Dendritic cell treated with granulocyte-macrophage colony-stimulating factor and Interleukin-4, amounts not matched to agents 40 ng/mL and 50 ng/mL, for 4 days (primary cell): Measurements from ENCODE around the gene SLC44A4.
A peak's percentile ranks its signal among the peaks of the same experiment; 100 is the strongest.
"Not testable (repeated sequence)": the region's sequence is repeated elsewhere in the genome, so short reads cannot be mapped to it uniquely, and the experiment has no call there.

Experiments used
- H3K27ac Mint-ChIP-seq: one replicate; pipeline ENCODE4 v1.8.0; 2022; ENCODE audit warnings: mild to moderate bottlenecking, mixed read lengths
- H3K27me3 Mint-ChIP-seq: one replicate; pipeline ENCODE4 v1.8.0; 2022; ENCODE audit warnings: mild to moderate bottlenecking, mixed read lengths
- H3K36me3 Mint-ChIP-seq: one replicate; pipeline ENCODE4 v1.8.0; 2022; ENCODE audit warnings: low read depth, mixed read lengths
- H3K4me1 Mint-ChIP-seq: one replicate; pipeline ENCODE4 v1.8.0; 2022; ENCODE audit warnings: low read depth, mixed read lengths
- H3K4me3 Mint-ChIP-seq: one replicate; pipeline ENCODE4 v1.8.0; 2022; ENCODE audit warnings: mild to moderate bottlenecking, moderate library complexity, mixed read lengths
- H3K9me3 Mint-ChIP-seq: one replicate; pipeline ENCODE4 v1.8.0; 2022; ENCODE audit warnings: mixed read lengths
- intact Hi-C: fragments of 100-400 bp; cut with micrococcal nuclease; formaldehyde crosslinking; loops from one replicate; pipeline ENCODE4 v1.15.0; 2022

The SLC44A4 gene

DNA sequence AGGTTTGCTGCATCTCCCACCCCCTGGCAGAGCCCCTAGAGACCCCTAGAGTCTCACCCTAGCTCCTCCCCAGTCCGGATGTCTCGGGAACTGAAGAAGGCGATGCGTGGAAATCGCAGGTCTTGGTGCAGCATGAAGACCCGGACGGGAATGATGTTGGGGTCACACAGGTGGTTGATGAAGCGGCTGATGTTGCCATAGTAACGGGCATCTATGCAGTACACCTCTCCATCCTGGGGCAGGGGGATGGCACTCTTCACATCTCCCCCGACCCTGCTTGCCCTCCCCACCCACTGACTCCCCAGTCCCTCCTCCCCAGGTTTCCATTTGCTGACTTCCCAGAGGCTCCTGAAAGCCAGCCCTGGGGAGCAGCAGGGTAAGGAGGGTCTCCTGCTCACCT lies 1.8 kb upstream of the SLC44A4 start:
- intact Hi-C loops: no loop called here
- Mint-ChIP-seq H3K27ac (no peak overlapping the region), H3K4me3 (no peak overlapping the region), H3K27me3 (no peaks in the 10 kb centered on the region), H3K9me3 (no peaks in the 10 kb centered on the region), H3K36me3 (peaks cover 65% of the 10 kb centered on the region), H3K4me1 (no peaks in the 10 kb centered on the region)

DNA sequence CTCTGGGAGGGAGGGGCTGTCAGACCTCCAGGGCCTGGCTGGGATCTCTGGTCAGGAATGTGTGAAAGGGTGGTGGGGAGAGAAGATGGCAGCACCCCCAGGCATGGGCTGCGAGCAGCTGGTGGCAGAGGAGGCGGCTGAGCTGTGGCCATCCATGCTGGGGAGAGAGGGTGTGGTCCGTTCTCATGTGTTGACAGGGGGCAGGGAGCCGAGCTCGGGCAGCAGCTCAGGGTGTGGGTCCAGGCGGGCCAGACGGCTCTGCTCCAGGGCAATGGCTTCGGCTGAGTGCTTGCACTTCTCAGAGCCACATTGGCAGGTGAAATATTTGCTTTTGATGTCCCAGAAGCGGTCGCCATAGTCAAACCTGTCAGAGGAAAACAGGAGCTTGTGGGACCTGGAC lies 1.1 kb upstream of the SLC44A4 start:
- Mint-ChIP-seq H3K4me3 (no peak overlapping the region), H3K36me3 (peaks cover 58% of the 10 kb centered on the region), H3K9me3 (no peaks in the 10 kb centered on the region), H3K27me3 (peaks cover under 1% of the 10 kb centered on the region), H3K4me1 (peaks cover under 1% of the 10 kb centered on the region), H3K27ac (peak overlapping the region; percentile 43)
- intact Hi-C loops: no loop called here

DNA sequence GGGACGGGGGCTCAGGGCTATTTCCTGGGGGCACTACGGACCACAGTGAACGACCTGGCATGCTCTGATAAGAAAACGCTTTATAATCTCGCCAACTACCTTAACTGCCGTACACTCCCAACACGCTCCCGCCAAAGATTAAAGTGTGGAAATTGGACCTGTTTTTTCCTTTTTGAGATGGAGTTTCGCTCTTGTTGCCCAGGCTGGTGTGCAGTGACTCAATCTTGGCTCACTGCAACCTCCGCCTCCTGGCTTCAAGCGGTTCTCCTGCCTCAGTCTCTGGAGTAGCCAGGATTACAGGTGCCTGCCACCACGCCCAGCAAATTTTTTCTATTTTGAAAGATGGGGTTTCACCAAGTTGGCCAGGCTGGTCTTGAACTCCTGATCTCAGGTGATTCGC lies 346 bp upstream of the SLC44A4 start:
- Mint-ChIP-seq H3K9me3 (no peaks in the 10 kb centered on the region), H3K36me3 (peaks cover 50% of the 10 kb centered on the region), H3K27ac (peak overlapping the region; percentile 43)

DNA sequence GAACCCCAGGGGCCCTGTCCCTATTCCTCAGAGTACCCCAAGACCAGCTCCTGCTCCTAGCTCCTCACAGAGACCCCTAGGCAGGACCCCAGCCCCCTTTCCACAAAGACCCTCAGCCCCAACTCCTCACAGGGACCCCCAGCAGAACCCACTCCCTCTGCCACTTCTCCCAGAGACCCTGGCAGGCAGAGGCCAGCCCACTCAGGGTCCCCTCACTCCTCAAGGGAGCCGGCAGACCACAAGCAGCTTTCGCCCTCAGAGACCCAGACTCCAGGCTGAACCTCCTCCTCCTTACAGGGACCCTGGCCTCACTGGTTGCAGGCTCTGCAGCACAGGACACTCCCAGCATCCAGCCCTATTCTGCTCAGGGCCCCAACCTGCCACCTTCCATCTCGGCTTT lies 575 bp downstream of the SLC44A4 start:
- Mint-ChIP-seq H3K36me3 (peaks cover 41% of the 10 kb centered on the region), H3K9me3 (no peaks in the 10 kb centered on the region), H3K27me3 (peaks cover 5% of the 10 kb centered on the region), H3K4me1 (peaks cover 9% of the 10 kb centered on the region), H3K27ac (peak overlapping the region; percentile 40), H3K4me3 (no peak overlapping the region)
- intact Hi-C loops: no loop called here

More for the DNA sequence above, 346 bp upstream of the SLC44A4 start:
- Mint-ChIP-seq H3K27me3 (peaks cover 5% of the 10 kb centered on the region), H3K4me1 (peaks cover 8% of the 10 kb centered on the region), H3K4me3 (no peak overlapping the region)
- intact Hi-C loops: no loop called here

- peaks cover 36% of the 10 kb centered on the region for H3K36me3 Mint-ChIP-seq
- peaks cover 5% of the 10 kb centered on the region for H3K27me3 Mint-ChIP-seq
- intact Hi-C loops: no loop called here
- no peak overlapping the region for H3K4me3 Mint-ChIP-seq
- H3K27ac Mint-ChIP-seq: peak overlapping the region; percentile 40
- H3K4me1 Mint-ChIP-seq: peaks cover 9% of the 10 kb centered on the region
- H3K9me3 Mint-ChIP-seq: no peaks in the 10 kb centered on the region
Observed at GRCh38 chr6:31877651-31878161, 1.1 kb downstream of the SLC44A4 start.

- peaks cover 5% of the 10 kb centered on the region for H3K27me3 Mint-ChIP-seq
- intact Hi-C loops: no loop called here
- H3K9me3 Mint-ChIP-seq: no peaks in the 10 kb centered on the region
- no peak overlapping the region for H3K4me3 Mint-ChIP-seq
- H3K36me3 Mint-ChIP-seq: peaks cover 31% of the 10 kb centered on the region
- peaks cover 9% of the 10 kb centered on the region for H3K4me1 Mint-ChIP-seq
- H3K27ac Mint-ChIP-seq: no peak overlapping the region
Observed at GRCh38 chr6:31877125-31877650, 1.6 kb downstream of the SLC44A4 start.

DNA sequence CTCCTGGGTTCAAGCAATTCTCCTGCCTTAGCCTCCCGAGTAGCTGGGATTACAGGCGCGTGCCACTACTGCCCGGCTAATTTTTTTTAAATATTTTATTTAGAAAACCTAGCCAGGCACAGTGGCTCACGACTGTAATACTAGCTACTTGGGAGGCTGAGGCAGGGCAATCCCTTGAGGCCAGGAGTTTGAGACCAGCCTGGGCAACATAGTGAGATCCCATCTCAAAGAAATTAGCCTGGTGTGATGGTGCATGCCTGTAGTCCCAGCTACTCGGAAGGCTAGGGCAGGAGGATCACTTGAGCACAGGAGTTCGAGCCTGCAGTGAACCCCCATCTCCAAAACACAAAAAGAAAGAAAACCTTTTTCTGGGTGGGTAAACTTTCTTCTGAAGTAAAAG lies 2.4 kb downstream of the SLC44A4 start:
- no peaks in the 10 kb centered on the region for H3K9me3 Mint-ChIP-seq
- H3K27ac Mint-ChIP-seq: no peak overlapping the region
- no peak overlapping the region for H3K4me3 Mint-ChIP-seq
- peaks cover 9% of the 10 kb centered on the region for H3K27me3 Mint-ChIP-seq
- intact Hi-C loops: no loop called here
- peaks cover 9% of the 10 kb centered on the region for H3K4me1 Mint-ChIP-seq
- H3K36me3 Mint-ChIP-seq: peaks cover 22% of the 10 kb centered on the region

- Mint-ChIP-seq H3K4me3 (no peak overlapping the region), H3K9me3 (no peaks in the 10 kb centered on the region), H3K4me1 (peaks cover 9% of the 10 kb centered on the region), H3K36me3 (peaks cover 18% of the 10 kb centered on the region), H3K27me3 (peaks cover 11% of the 10 kb centered on the region), H3K27ac (no peak overlapping the region)
- intact Hi-C loops: no loop called here
Observed at GRCh38 chr6:31875877-31876276, 2.9 kb downstream of the SLC44A4 start.

DNA sequence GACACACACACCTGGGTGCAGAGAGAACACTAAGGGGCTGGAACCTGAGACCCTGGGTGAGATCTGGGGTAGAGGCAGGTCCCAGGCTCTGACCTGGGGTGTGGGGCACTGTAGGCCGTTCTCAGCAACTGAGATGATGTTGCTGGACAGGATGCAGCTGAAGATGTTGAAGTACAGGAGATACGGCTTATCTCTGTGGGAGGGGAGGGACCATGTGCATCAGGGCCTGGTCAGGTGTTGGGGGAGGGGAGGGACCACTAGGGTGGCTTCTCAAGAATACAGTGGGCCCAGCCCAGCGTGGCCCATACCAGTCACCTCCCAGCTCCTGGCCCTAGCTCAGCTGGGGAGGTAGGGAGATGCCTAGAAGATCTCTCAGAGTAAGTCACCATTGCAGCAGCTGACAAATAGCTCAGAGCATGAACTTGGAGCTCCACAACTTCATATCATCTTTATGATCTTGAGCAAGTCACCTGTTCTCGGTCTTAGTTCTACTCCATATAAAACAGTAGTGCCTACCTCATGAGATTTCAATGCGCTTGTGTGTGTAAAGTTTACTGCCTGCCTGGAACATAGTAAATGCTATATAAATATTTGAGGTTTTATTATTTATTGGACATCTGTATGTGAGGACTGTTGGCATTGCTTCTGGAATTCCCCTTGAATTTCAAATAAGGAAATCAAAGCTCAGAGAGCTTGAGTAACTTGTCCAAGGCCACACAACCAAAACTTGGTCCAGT lies 3.8 kb downstream of the SLC44A4 start:
- Mint-ChIP-seq H3K9me3 (no peaks in the 10 kb centered on the region), H3K4me1 (peaks cover 9% of the 10 kb centered on the region), H3K27me3 (peaks cover 13% of the 10 kb centered on the region), H3K36me3 (peaks cover 9% of the 10 kb centered on the region), H3K4me3 (no peak overlapping the region), H3K27ac (no peak overlapping the region)
- intact Hi-C loops: no loop called here

DNA sequence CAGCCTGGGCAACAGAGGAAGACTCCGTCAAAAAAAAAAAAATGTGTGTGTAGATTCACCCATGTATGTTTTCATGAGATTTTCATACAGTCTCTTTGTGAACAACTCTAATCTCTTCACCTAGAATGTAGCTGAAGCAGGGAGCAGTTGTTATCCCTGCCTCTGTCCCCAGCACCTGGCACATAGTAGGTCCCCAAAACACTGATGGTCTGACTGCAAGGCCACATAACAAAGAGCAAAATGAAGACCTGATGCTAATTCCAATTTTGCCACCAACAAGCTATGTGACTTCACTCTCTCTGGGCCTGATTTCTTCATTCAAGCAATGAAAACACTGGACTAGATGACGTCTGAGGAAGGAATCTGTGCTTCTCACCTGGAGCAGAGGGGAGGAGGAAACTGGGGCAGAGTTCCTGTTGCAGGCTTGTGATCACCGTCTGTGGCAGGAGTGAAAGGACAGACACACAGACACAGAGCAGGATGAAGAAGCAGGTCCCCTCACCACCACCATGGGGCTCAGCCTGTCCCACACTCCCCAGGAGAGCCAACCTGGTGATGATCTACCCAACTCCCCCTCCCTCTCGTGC lies 4.6 kb downstream of the SLC44A4 start:
- Mint-ChIP-seq H3K27ac (no peak overlapping the region), H3K4me1 (peaks cover 9% of the 10 kb centered on the region), H3K36me3 (peaks cover under 1% of the 10 kb centered on the region), H3K9me3 (no peaks in the 10 kb centered on the region), H3K4me3 (no peak overlapping the region), H3K27me3 (peaks cover 17% of the 10 kb centered on the region)
- intact Hi-C loops: no loop called here

DNA sequence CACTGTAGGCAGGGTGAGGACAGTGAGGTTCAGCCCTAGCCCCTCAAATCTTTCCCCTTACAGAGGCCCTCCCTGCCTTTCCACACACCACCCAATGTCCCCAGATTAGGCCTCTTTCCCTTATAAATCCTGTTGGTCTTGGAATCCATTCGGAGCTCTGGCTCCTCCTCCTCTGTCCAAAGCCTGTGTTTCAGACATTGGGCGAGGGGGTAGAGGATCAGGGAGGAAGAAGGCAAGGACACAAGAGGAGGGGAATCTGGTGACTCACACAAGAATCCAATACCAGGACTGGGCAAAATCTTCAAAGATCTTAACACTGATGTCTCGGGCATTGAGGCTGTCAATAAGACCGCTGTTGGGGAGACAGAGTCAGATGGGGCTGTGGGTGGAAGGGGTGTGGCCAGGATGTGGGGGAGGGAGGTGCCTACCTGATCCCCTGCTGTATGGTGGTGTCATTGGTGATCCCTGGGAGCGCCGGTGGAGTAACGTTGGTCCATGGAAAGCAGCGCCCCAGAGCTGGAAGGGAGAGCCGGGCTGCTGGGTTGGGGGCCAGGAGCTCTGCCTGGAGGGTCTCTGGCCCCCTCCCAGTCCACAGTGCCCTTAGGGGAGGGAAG lies 7.6 kb downstream of the SLC44A4 start:
- H3K9me3 Mint-ChIP-seq: no peaks in the 10 kb centered on the region
- H3K36me3 Mint-ChIP-seq: no peaks in the 10 kb centered on the region
- peaks cover 22% of the 10 kb centered on the region for H3K27me3 Mint-ChIP-seq
- peaks cover 9% of the 10 kb centered on the region for H3K4me1 Mint-ChIP-seq
- intact Hi-C loops: no loop called here
- H3K27ac Mint-ChIP-seq: no peak overlapping the region
- no peak overlapping the region for H3K4me3 Mint-ChIP-seq

GRCh38 chr6:31870385-31870921 lies 8.3 kb downstream of the SLC44A4 start:
- no peak overlapping the region for H3K27ac Mint-ChIP-seq
- H3K36me3 Mint-ChIP-seq: no peaks in the 10 kb centered on the region
- peaks cover 22% of the 10 kb centered on the region for H3K27me3 Mint-ChIP-seq
- no peak overlapping the region for H3K4me3 Mint-ChIP-seq
- peaks cover 9% of the 10 kb centered on the region for H3K4me1 Mint-ChIP-seq
- intact Hi-C loops: no loop called here
- no peaks in the 10 kb centered on the region for H3K9me3 Mint-ChIP-seq

DNA sequence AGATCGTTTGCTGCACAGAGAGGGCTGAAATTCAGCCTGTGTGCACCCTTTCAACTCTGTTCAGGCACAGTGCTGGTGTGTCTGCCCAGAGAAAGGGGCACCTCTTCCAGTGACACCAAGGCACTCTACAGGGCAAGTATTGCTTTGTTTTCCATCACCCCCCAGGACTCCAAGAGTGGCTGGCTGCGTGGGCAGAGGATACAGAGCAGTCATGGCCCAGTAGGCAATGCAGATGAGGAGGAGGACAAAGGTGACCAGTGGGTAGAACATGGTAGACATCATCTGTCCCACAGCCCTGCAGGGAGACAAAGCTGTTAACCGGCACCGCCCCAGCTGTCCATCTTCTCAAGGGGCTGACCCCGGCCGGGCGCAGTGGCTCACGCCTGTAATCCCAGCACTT lies 9.5 kb downstream of the SLC44A4 start:
- H3K9me3 Mint-ChIP-seq: no peaks in the 10 kb centered on the region
- H3K27ac Mint-ChIP-seq: no peak overlapping the region
- no peak overlapping the region for H3K4me3 Mint-ChIP-seq
- intact Hi-C loops: no loop called here
- no peaks in the 10 kb centered on the region for H3K36me3 Mint-ChIP-seq
- H3K4me1 Mint-ChIP-seq: peaks cover 12% of the 10 kb centered on the region
- H3K27me3 Mint-ChIP-seq: peaks cover 19% of the 10 kb centered on the region

GRCh38 chr6:31868658-31868971 lies 10.2 kb downstream of the SLC44A4 start:
- Mint-ChIP-seq H3K27me3 (peaks cover 17% of the 10 kb centered on the region), H3K27ac (peak overlapping the region; percentile 58), H3K4me1 (peaks cover 11% of the 10 kb centered on the region)
- H3K36me3 Mint-ChIP-seq, intact Hi-C loops, H3K4me3 Mint-ChIP-seq, H3K9me3 Mint-ChIP-seq: not testable (repeated sequence)
